Choroid plexus epithelial cell (primary cell): ENCODE measurements around the gene ATP1A1.

Experiments
- DNase-seq: peaks from one replicate; pipeline ENCODE4 v3.0.0-alpha.2; 2010; ENCODE audit warnings: low read depth
- H3K4me3 ChIP-seq: 2 replicates; pipeline ENCODE4 v1.5.1; 2011; ENCODE audit warnings: low read depth, mild to moderate bottlenecking, control low read depth, low read length, moderate library complexity
- CTCF ChIP-seq: conservative IDR thresholded peaks from 2 replicates; pipeline ENCODE4 v1.5.1; 2011; ENCODE audit warnings: low read depth, mild to moderate bottlenecking, control low read depth, inconsistent platforms, low read length, moderate library complexity

ATP1A1 gene

GRCh38 chr1:116433275-116434257 is 60.5 kb downstream of the ATP1A1 start:
- H3K4me3 ChIP-seq: no peak overlapping the region
- TF ChIP-seq CTCF: no peak
- DNase-seq: peak; percentile 34

GRCh38 chr1:116434849-116435248 is 61.8 kb downstream of the ATP1A1 start:
- DNase-seq: no peak
- no peak overlapping the region for H3K4me3 ChIP-seq
- no peak for TF ChIP-seq CTCF

GRCh38 chr1:116435806-116436610 is 63.0 kb downstream of the ATP1A1 start:
- no peak for TF ChIP-seq CTCF
- no peak for DNase-seq
- H3K4me3 ChIP-seq: no peak overlapping the region

- no peak for TF ChIP-seq CTCF
- H3K4me3 ChIP-seq: no peak overlapping the region
- DNase-seq: no peak
Measured at GRCh38 chr1:116436611-116436970, 63.5 kb downstream of the ATP1A1 start.

GRCh38 chr1:116439701-116440100 is 66.7 kb downstream of the ATP1A1 start:
- TF ChIP-seq CTCF: no peak
- H3K4me3 ChIP-seq: no peak overlapping the region
- DNase-seq: no peak

GRCh38 chr1:116440731-116441130 is 67.7 kb downstream of the ATP1A1 start:
- H3K4me3 ChIP-seq: no peak overlapping the region
- no peak for DNase-seq
- TF ChIP-seq CTCF: no peak
